HEK293 (cell line): Measurements from ENCODE around the gene DGCR6L.
"Not testable (repeated sequence)": the region's sequence is repeated elsewhere in the genome, so short reads cannot be mapped to it uniquely, and the experiment has no call there.

Source experiments
- CTCF ChIA-PET: fragments of 350-600 bp; formaldehyde crosslinking; extraction: SDS; loops from one replicate; lab custom pipeline; 2021; ENCODE audit warnings: antibody characterized with exemption; lab: Yijun Ruan, JAX
- POLR2A ChIA-PET: fragments of 300-600 bp; formaldehyde crosslinking; extraction: SDS; loops from one replicate; lab custom pipeline; 2020; ENCODE audit warnings: antibody characterized with exemption, inconsistent platforms; lab: Yijun Ruan, JAX
- H3K27ac ChIP-seq: fragments of 200-500 bp; sonication (Bioruptor generic); 2 replicates; pipeline ENCODE4 v1.5.1; 2014; ENCODE audit warnings: low read depth, low read length, control low read depth, inconsistent platforms; ENCODE audit errors: extremely low read depth
- H3K36me3 ChIP-seq, 2 experiments: fragments of 200-500 bp in 1 of 2; sonication (Bioruptor generic) in 1 of 2; 1 replicate in 1 of 2; 2 replicates in 1 of 2; pipeline ENCODE4 v1.5.1; 2014 to 2017; ENCODE audit warnings: inconsistent platforms in 2 of 2, low read length in 2 of 2; ENCODE audit not compliant: control insufficient read depth in 2 of 2, insufficient read depth in 1 of 2
- H3K4me1 ChIP-seq: fragments of 200-500 bp; sonication (Bioruptor generic); 2 replicates; pipeline ENCODE4 v1.5.1; 2014; ENCODE audit warnings: mild to moderate bottlenecking, low read length, inconsistent platforms; ENCODE audit not compliant: control insufficient read depth, insufficient read depth
- H3K4me3 ChIP-seq: 2 replicates; pipeline ENCODE4 v1.5.1; 2011; ENCODE audit warnings: low read depth, mild to moderate bottlenecking, control low read depth, low read length, moderate library complexity
- H3K9me3 ChIP-seq: fragments of 200-500 bp; sonication (Bioruptor generic); 2 replicates; pipeline ENCODE4 v1.5.1; 2014; ENCODE audit warnings: low read depth, low read length, inconsistent platforms; ENCODE audit not compliant: control insufficient read depth, insufficient read depth
- BCL11B ChIP-seq: fragments of 450-650 bp; formaldehyde crosslinking; IDR thresholded peaks from 2 replicates; pipeline ENCODE4 v1.5.1; 2016; ENCODE audit warnings: low read depth, missing biosample characterization, missing genetic modification characterization
- EGR2 ChIP-seq: fragments of 450-650 bp; formaldehyde crosslinking; IDR thresholded peaks from 2 replicates; pipeline ENCODE4 v1.5.1; 2016; ENCODE audit warnings: low read depth, missing biosample characterization, missing genetic modification characterization
- GLI4 ChIP-seq: fragments of 450-650 bp; formaldehyde crosslinking; IDR thresholded peaks from 2 replicates; pipeline ENCODE4 v1.5.1; 2016; ENCODE audit warnings: missing biosample characterization, missing genetic modification characterization
- GLIS2 ChIP-seq: fragments of 450-650 bp; formaldehyde crosslinking; IDR thresholded peaks from 2 replicates; pipeline ENCODE4 v1.5.1; 2016; ENCODE audit warnings: missing biosample characterization, missing genetic modification characterization
- KLF1 ChIP-seq: fragments of 450-650 bp; formaldehyde crosslinking; IDR thresholded peaks from 2 replicates; pipeline ENCODE4 v1.5.1; 2016; ENCODE audit warnings: missing biosample characterization, missing genetic modification characterization
- KLF7 ChIP-seq: fragments of 450-650 bp; formaldehyde crosslinking; IDR thresholded peaks from 2 replicates; pipeline ENCODE4 v1.5.1; 2016; ENCODE audit warnings: missing biosample characterization, missing genetic modification characterization, borderline replicate concordance
- SP7 ChIP-seq: fragments of 450-650 bp; formaldehyde crosslinking; IDR thresholded peaks from 2 replicates; pipeline ENCODE4 v1.5.1; 2016; ENCODE audit warnings: missing biosample characterization, missing genetic modification characterization
- ZFP3 ChIP-seq: fragments of 450-650 bp; formaldehyde crosslinking; IDR thresholded peaks from 2 replicates; pipeline ENCODE4 v1.5.1; 2016; ENCODE audit warnings: low read depth, missing biosample characterization, missing genetic modification characterization
- ZIC2 ChIP-seq: fragments of 450-650 bp; formaldehyde crosslinking; IDR thresholded peaks from 2 replicates; pipeline ENCODE4 v1.5.1; 2016; ENCODE audit warnings: missing biosample characterization, missing genetic modification characterization
- ZNF121 ChIP-seq: fragments of 450-650 bp; formaldehyde crosslinking; IDR thresholded peaks from 2 replicates; pipeline ENCODE4 v1.5.1; 2016; ENCODE audit warnings: missing biosample characterization, missing genetic modification characterization
- ZNF175 ChIP-seq: fragments of 450-650 bp; formaldehyde crosslinking; IDR thresholded peaks from 2 replicates; pipeline ENCODE4 v1.5.1; 2016; ENCODE audit warnings: missing biosample characterization, missing genetic modification characterization
- ZNF585B ChIP-seq: fragments of 450-650 bp; formaldehyde crosslinking; IDR thresholded peaks from 2 replicates; pipeline ENCODE4 v1.5.1; 2016; ENCODE audit warnings: missing biosample characterization, missing genetic modification characterization
- ZNF621 ChIP-seq: fragments of 450-650 bp; formaldehyde crosslinking; IDR thresholded peaks from 2 replicates; pipeline ENCODE4 v1.5.1; 2017; ENCODE audit warnings: missing biosample characterization, missing genetic modification characterization
- ZNF677 ChIP-seq: fragments of 450-650 bp; IDR thresholded peaks from 2 replicates; pipeline ENCODE4 v1.5.0; 2018; ENCODE audit warnings: missing biosample characterization, mild to moderate bottlenecking, missing genetic modification characterization, moderate library complexity
- ZNF785 ChIP-seq: fragments of 450-650 bp; formaldehyde crosslinking; IDR thresholded peaks from 2 replicates; pipeline ENCODE4 v1.5.1; 2016; ENCODE audit warnings: missing biosample characterization, missing genetic modification characterization
- TF ChIP-seq, protein P1 (sequence below): fragments of 450-650 bp; formaldehyde crosslinking; IDR thresholded peaks from 2 replicates; pipeline ENCODE4 v1.5.1; 2016; ENCODE audit warnings: missing biosample characterization, missing genetic modification characterization, borderline replicate concordance

The DGCR6L gene

DNA sequence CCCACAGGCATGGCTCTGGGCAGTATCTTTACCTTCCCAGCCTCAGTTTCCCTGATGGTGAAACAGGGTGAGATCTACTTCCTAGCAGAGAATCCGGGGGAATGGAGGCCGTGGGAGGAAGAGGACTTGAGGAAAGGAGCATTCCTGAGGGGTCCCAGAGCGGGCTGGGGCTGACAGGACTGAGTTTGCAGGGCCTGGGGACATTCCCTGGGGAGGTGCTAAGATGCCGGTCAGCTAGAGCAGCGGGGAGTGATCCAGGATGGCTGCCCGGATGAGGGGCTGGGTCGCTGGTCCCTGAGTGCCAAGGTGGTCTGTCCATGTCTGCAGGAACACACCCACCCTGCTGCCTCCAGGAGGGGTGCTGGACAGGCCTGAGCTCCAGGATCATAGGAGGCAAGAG lies 43.4 kb downstream of the DGCR6L start (continued):
- TF ChIP-seq ZFP3: no peak
- TF ChIP-seq, protein P1, sequence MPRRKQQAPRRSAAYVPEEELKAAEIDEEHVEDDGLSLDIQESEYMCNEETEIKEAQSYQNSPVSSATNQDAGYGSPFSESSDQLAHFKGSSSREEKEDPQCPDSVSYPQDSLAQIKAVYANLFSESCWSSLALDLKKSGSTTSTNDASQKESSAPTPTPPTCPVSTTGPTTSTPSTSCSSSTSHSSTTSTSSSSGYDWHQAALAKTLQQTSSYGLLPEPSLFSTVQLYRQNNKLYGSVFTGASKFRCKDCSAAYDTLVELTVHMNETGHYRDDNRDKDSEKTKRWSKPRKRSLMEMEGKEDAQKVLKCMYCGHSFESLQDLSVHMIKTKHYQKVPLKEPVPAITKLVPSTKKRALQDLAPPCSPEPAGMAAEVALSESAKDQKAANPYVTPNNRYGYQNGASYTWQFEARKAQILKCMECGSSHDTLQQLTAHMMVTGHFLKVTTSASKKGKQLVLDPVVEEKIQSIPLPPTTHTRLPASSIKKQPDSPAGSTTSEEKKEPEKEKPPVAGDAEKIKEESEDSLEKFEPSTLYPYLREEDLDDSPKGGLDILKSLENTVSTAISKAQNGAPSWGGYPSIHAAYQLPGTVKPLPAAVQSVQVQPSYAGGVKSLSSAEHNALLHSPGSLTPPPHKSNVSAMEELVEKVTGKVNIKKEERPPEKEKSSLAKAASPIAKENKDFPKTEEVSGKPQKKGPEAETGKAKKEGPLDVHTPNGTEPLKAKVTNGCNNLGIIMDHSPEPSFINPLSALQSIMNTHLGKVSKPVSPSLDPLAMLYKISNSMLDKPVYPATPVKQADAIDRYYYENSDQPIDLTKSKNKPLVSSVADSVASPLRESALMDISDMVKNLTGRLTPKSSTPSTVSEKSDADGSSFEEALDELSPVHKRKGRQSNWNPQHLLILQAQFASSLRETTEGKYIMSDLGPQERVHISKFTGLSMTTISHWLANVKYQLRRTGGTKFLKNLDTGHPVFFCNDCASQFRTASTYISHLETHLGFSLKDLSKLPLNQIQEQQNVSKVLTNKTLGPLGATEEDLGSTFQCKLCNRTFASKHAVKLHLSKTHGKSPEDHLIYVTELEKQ (tag by site-specific recombination): no peak
- TF ChIP-seq SP7: no peak
- no peak for TF ChIP-seq ZNF785
- no peak for TF ChIP-seq ZNF585B (tag by site-specific recombination)
- TF ChIP-seq ZNF621 (tag by site-specific recombination): no peak
- TF ChIP-seq, all 188 proteins: peak for 0

DNA sequence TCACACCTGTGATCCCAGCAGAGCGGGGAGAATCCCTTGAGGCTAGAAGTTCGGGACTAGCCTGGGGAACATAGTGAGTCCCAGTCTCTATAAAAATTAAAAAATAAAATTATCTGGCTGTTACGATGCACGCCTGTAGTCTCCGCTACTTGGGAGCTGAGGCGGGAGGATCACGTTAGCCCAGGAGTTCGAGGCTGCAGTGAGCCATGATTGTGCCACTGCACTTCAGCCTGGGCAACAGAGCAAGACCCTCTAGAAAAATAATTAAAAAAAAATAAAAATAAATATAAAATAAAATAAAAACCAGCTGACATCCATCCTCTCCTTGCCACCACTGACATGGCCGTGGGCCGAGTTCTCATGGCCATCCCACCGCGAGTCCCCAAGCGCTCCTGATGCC lies 44.0 kb downstream of the DGCR6L start:
- Histone ChIP-seq H3K9me3 (no peaks in the 10 kb centered on the region), H3K27ac (no peak overlapping the region), H3K4me1 (no peaks in the 10 kb centered on the region), H3K36me3 (no peaks in the 10 kb centered on the region), H3K4me3 (no peak overlapping the region)
- no peak for TF ChIP-seq ZNF175 (tag by site-specific recombination)
- peak; percentile 77 for TF ChIP-seq ZNF121 (tag by site-specific recombination)
- ChIA-PET CTCF (interaction anchor here (1.3 to 2.2 kb wide), 2 partner anchors 38 to 119 kb away, joined by 4 to 5 read pairs; no protein-coding TSS in a partner anchor), POLR2A (no interaction called here)

DNA sequence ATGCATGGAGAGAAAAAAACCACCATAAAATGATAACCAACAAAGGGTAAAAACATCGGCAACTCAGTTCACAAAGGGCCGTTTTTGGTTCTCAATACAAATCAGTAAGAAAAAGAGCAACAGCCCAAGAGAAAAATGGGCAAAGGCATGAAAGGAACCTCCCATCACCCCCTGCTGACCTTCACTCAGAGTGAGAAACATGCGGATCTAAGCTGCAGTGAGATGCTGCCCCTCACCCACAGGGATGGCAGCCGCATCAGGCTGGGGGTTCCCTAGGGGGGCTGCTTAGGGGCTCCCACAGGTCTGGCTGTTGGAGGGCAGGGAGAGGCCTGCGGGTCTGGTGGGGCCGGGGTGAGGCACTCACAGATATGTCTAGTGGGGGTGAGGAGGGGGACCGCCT lies 44.5 kb downstream of the DGCR6L start:
- H3K27ac ChIP-seq, H3K36me3 ChIP-seq, H3K9me3 ChIP-seq, POLR2A ChIA-PET, H3K4me3 ChIP-seq, H3K4me1 ChIP-seq: not testable (repeated sequence)
- TF ChIP-seq GLIS2 (tag by site-specific recombination): 0 out of 2 replicates have a peak, but pooled peaks have one; percentile 18
- CTCF ChIA-PET: interaction anchor here (2.2 kb wide), 1 partner anchor 118 kb away, joined by 5 read pairs; no protein-coding TSS in a partner anchor

DNA sequence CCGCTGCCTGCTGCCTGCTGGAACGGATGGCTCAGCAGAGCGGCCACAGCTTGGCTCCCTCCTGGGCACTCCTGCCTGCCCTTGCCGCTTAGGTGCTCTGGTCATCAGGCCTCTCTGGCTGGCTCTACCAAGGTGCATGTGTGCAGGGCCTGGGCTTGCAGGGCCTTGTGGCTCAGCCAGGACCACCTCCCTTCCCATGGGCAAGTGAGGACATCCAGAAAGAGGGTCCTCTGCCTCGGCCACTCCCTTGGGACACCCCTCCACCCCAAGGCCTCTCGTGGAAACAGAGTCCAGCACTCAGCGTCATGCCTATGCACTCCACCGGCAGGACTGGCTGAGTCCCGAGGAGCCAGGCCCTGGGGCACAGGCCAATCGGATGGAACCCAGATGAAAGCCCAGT lies 45.5 kb downstream of the DGCR6L start:
- H3K36me3 ChIP-seq, POLR2A ChIA-PET, H3K4me3 ChIP-seq, H3K9me3 ChIP-seq, CTCF ChIA-PET, H3K4me1 ChIP-seq, H3K27ac ChIP-seq: not testable (repeated sequence)

DNA sequence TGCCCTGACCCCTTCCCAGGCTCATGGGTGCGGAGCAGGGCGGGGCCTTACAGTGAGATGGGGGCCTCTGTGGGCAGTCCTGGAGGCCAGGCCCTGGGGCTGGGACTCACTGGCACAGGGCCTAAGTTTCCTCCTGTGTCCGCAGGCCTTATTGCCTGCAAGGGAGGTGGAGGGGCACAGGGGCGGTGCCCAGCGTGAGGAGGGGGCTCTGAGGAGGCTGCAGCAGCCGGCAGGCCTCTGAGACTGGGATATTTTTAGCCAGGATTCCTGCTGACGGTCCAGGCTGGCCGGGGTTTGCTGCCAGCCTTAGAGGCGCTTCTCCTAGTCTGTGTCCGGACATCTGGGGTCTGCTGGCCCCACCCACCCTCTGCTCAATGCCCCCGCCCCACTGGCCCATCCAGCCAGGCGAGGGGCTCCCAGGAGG lies 46.1 kb downstream of the DGCR6L start:
- no peak overlapping the region for H3K27ac ChIP-seq
- H3K4me1 ChIP-seq: no peaks in the 10 kb centered on the region
- ChIA-PET POLR2A (no interaction called here), CTCF (interaction anchor here (0.9 kb wide), 1 partner anchor 12 kb away, joined by 3 read pairs; no protein-coding TSS in a partner anchor)
- TF ChIP-seq KLF1 (tag by site-specific recombination): peak; percentile 89
- TF ChIP-seq ZNF175 (tag by site-specific recombination): no peak
- H3K4me3 ChIP-seq: no peak overlapping the region
- H3K9me3 ChIP-seq: no peaks in the 10 kb centered on the region
- no peaks in the 10 kb centered on the region for H3K36me3 ChIP-seq

DNA sequence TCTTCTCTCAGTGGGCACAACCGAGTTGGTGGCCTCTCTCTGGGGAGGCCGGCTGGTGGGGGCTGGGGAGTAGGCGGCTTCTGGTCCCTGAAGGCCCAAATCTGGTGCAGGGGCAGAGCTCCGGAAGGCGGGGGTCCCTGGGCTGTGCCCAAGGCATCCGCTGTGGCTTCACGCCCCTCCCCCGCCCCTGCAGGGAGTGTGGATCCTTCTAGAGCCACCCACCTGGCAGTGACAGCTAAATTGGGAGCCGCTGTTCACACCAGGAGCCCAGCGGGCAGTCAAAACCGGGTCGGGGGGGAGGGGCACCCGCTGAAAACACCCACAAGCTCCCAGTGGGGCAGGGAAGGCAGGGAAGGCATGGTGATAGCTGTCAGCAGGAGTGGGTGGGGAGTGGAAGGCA lies 47.2 kb downstream of the DGCR6L start:
- H3K4me1 ChIP-seq: no peaks in the 10 kb centered on the region
- no peaks in the 10 kb centered on the region for H3K36me3 ChIP-seq
- CTCF ChIA-PET: interaction anchor here (0.6 to 0.9 kb wide), 2 partner anchors 13 to 101 kb away, joined by 3 read pairs; no protein-coding TSS in a partner anchor
- peak; percentile 33 for TF ChIP-seq ZIC2 (tag by site-specific recombination)
- no peak for TF ChIP-seq ZNF677 (tag by site-specific recombination)
- no peak for TF ChIP-seq BCL11B (tag by site-specific recombination)
- TF ChIP-seq KLF7 (tag by site-specific recombination): no peak
- TF ChIP-seq GLI4 (tag by site-specific recombination): no peak
- 0 out of 2 replicates have a peak, but pooled peaks have one; percentile 27 for TF ChIP-seq EGR2 (tag by site-specific recombination)
- POLR2A ChIA-PET: no interaction called here
- H3K9me3 ChIP-seq: no peaks in the 10 kb centered on the region
- H3K4me3 ChIP-seq: no peak overlapping the region
- no peak overlapping the region for H3K27ac ChIP-seq
